HG03135 (cell line): Measurements from ENCODE around the gene ENDOV.
A peak's percentile ranks its signal among the peaks of the same experiment; 100 is the strongest.

Experiments used
- ATAC-seq: cut with Tn5 transposase; IDR thresholded peaks from one replicate; pipeline ENCODE4 v1.9.1; 2021; ENCODE audit warnings: mild to moderate bottlenecking, moderate library complexity; ENCODE audit not compliant: unreplicated experiment

ENDOV gene

DNA sequence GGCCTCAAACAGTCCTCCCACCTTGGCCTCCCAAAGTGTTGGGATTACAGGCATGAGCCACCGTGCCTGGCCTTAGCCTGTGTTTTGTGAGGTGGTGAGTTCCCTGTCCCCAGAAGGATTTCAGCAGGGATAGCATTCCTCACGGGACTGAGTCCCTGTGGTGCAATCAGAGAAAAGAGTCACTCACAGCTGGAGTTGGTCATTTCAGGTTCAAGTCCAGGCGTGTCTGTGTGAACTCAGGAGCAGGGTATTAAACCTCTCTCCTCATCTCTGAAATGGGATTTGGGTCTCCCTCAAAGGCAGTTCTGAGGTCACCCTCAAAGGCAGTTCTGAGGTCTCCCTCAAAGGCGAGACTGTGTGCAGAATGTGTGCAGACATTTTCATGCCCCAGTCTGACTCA lies 32.8 kb downstream of the ENDOV start:
- no peak for ATAC-seq

DNA sequence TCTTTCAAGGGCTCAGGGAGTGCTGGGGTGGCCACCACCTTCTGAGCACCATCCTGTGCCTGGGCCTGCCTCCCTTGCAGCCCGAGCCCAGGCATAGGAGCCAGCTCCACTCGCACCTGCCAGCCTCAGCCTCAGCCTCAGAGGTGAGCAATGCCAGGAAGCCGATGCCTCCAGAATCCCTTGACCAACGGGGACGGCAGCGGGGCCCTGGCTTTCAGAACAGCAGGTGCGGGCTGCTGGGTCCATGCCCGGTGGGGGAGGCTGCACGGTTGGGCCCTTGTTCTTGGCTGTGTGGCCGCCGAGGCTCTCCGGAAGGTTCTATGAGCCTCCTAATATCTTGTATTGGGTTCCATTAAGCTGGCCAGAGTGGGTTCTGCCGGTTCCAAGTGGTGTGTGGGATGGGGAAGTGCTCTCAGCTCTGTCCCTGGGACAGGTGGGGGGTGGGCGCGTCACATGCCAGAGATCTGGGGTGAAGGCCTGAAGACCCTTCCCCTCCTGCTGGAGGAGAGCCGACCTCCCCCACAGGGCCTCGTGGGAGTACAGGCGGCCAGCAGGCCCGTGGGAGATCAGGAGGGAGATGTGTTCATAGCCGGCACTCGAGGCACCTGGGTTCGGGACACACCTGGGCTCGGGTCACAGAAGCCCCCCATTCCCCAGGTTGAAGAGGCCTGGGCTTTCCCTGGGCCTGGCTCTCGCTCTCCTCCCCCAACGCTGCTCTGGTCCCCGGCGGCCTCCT lies 34.4 kb downstream of the ENDOV start:
- ATAC-seq, result no peak

DNA sequence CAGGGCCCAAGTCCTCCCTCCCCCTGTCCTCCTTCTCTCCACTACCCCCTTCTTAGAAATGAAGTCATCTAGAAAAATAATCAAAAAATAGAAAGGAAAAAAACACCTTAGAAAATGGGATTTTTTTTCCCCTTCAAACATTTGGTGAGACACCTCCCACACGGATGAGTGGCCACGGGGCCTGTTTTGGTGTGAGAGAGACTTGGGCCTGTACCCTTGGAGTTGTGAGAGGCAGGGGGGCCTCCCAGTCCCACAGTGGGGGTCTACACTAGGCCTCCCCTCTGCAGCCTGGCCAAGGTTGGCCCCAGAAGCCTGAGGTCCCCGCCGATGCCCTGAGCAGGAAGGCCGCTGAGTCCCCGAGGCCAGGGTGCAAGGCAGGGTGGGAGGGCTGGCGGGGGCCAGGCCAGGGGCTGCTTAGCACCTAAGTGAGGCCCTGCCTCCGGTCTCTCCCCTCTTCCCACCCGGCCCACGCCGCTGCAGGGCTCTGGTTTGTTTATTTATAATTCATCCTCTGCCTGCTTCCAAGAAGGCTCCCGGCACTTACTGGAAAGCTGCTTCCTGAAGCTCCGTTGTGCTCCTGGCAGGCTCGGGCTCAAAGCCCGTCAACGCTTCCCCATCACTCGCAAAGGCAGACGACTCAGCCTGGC lies 35.1 kb downstream of the ENDOV start:
- ATAC-seq, result no peak

DNA sequence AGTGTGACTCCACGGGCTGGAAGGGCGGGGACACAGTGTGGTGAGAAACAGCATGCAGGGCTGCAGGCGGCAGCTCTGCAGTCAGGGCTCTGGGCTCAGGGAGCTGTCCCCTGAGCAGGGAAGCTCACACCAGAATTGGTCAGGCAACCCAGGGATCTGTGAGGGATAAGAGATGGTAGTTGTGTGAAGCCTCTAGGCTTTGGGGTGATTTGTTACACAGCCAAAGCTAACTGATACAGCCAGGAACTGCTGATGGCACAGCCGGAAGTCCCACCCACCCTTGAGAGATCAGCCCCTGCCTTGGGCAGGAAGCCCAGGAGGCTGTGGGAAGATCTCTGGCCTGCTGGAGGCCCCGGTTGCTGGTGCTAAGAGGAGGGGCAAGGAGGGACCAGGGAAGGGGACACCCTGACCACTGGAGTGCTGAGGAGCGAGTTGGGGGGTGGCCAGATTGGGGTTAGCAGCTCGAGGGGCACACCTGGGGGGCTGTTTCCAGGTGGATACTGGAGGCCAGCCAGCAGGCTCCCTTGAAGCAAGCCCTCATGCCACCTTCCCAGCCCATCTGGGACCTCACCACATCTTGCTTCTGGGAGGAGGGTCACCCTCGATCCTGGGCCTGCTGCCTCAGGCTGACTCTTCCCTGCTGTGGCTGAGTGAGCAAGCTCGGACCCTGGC lies 36.3 kb downstream of the ENDOV start:
- no peak for ATAC-seq

DNA sequence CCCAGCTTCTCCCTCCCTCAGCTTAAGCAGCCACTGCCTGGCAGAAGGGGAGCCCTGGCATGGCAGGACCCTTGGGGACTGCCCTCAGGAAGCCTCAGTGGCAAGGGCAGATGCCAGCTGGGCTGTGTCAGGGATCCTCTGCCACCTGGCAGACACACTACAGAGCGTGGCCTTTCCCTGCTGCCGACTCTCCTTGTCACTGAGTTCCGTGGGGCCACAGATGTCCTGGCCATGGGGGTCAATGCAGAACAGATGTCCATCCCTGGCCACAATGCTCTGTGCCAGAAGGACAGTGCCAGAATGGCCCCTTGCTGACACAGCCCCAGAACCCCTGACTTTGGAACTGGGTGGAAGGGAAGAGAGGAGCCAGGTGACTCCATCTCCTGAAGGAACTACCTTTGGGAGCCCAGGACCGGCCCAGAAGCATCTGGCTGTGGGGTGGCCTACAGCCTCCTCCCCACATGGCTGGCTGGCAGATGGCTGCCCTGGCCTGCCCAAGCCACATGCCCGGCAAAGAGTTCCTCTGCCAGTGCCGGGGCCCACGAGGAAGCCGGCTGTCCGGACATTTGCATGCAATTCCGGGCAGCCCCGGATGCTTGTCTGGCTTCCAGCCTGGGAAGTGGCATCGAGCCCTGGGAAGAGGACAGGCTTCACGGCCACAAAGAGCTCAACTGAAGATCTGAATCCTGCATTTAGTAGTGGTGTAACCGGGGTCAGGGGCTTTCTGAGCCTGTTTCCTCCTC lies 37.4 kb downstream of the ENDOV start:
- ATAC-seq, result no peak

DNA sequence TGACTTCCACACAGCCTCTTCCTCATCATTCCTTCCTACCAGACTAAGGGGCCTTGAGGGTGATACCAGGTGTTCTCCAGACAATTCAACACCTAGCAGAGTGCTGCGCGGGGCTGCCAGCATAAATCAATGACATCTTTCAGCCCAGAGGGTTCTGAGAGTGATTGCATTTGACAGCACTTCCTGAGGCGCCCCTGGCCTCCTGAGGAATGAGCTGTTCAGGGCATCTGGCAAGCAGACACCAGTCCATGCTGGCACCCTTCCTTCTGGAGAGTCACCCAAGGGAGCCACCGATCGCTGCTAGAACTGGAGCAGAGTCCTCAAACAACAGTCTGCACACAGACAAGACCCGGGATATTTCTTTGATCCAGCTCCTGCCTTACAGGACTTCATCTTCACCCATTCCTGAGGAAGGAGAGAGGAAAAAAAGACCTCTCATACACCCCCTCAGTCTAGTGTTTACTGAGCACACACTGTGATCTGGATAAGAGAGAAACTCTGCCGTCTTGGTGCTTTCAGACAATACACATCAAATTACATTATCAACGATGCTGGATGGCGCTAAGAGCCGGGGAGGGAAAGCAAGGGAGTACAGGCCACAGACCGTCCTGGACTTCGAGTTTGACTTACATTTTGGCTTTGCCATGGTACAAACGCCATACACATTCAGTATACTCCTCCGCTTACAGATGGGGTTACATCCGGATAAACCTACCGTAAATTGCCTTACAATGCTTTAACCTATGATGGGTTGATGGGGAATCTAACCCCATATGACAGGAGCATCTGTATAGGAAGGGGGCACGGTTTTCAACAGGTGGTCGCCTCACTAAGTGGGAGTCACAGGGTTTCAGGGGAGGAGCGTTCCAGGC lies 38.4 kb downstream of the ENDOV start:
- no peak for ATAC-seq

DNA sequence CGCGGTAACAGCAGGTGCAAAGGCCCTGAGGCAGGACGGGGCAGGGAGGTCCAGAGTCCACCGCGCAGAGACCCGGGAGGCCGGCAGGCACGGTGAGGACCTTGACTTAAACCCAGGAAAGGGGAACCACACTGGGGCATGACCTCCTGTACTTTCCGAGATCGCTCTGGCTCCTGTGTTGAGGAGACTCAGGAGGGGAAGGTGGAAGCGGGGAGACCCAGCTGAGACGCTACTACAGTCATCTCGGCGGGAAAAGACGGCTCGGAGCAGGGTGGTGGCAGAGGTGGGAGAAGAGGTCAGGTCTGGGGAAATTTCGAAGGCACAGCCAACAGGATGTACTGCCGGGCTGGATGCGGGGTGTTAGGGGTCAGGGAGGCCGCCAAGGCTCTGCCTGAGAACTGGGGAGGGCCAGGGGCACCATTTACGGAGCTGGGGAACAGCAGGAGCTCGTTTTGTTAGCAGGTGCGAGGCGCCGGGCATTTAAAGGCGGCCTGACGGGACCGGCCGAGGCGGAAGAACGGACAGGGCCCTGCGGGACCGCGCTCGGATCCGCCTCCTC lies 39.1 kb downstream of the ENDOV start:
- ATAC-seq, result no peak

DNA sequence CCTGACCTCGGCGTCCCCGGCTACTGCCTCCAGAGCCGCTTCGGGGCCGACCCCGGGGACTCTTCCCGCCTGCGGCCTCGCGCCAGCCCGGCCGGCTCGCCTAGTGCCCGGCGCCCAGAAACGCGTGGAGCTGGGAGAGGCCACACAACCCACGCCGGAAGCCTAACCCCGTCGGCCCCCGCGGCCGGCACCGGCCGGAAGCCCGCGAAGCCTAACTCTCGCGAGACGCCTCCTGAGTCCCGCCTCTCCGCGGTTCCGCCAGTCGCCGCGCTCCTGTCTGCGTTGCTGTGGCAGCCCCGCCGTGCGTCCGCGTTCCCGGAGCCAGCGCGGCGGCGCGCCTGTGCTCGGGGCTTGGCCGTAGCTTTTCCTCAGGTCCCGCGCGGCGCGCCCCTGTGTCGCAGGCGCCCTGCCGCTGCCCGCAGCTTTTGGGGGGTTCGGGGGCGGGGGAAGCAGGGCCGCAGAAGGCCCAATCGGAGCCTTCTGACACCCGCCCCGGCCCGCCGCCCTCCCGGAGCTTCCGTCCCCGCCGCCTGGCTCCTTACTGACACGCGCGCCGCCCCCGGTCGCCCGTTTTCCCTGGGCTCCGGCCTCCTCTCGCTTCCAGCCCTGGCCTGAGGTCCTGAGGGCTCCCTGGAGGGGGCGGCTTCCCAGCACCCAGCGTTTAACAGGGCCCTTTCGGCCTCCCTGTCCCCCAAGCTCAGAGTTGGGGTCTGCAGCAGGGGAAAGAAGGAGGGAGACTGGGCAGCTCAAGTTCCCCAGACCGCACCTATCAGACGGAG lies 39.8 kb downstream of the ENDOV start:
- ATAC-seq, result peak; percentile 81

DNA sequence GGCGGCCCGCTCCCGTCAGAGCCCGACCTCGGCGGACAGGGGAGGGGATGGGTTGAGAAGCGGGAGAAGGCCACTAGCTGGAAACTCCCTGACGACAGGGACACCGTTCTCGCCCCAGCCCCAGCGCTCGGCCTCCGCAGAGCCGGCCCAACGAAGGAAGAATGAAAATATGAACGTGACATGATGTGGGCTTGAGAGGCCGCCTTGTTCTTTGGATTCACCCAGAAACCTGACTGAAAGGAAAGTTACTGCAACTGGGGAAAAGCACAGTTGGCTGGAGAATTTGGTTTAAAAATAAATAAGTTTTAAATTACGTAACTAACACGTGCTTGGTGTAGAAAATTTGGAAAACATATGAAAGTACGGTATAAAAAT lies 40.4 kb downstream of the ENDOV start:
- no peak for ATAC-seq

DNA sequence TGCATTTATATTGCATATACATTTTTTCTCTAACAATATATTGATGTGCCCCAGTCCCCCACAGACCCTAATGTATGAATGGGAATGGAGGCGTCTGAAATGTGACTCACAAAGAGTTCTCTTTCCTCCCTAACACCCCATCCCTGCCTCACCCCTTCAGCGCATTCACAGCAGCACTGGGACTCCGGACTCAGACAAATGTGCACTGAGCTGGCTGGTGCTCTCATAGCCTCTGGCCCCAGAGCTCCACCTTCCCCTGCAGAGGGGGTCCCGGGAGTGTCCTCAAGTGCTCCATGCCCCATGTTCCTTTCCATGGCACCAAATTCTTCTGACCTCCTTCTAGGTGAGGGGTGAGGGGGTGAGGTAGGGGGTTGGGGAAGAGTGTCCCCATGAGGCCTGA lies 40.8 kb downstream of the ENDOV start:
- ATAC-seq, result no peak

DNA sequence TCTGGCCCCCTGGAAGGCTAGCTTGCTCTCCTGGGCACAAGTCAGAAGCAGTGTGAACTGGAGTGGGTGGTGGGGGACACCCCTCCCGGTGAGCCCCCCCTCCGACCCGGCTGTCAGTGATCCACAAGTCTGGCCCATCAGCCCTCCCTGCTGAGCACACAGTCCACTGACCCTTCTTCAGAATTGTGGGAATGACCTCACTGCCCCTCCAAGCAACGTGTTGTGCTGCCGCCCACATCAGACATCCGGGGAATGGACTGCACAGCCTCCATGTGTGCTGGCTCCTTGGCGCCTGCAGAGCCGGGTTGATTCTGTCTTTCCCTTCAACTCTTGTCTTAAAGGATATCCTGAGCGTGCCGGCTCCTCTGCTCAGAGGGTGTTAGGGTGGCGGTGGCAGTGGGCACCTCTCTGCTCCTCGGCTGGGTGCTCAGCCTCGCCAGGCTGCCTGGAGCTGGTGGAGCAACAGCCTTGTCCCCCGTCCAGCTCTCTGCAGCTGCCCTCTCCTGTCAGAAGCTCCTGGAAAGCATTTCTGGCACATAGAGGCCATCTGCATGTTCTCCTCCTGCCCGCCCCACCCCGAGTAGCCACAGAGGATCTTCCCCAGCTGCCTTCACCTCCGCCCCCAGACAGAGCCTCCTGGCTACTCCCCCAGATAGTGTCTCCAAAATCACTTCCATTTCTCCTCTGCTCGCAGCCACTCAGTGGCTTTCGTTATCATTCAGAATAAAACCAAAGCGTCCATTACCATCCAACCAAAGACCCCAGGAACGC lies 41.7 kb downstream of the ENDOV start:
- no peak for ATAC-seq

DNA sequence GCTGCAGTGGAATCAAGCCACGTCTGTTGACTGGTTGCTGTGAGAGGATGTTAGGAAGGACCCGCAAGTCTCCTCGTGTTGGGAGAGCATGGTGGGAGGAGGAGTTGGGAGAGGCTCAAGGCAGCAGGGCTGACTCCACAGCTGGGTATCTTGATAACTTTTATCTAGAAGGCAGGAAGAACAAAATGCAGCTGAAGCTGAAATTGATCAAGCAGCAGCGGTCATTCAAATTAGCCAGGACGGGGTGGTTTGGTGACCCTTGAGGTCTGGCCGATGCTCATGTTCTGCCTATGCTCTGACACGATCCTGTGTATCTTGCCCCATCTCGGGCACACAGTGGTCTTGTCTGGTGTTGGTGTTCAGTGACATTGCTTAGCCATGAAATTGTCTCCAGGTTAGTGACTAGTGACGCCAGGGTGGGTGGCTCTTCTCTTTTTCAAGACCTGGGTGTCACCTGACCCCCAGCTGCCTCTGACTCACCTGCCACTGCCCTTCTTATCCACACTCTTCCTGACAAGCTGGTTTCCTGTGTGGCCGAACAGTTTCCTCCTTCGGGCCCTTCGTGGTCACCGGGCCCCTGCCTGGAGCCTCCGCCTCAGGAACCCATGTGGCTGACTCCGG lies 42.4 kb downstream of the ENDOV start:
- no peak for ATAC-seq

DNA sequence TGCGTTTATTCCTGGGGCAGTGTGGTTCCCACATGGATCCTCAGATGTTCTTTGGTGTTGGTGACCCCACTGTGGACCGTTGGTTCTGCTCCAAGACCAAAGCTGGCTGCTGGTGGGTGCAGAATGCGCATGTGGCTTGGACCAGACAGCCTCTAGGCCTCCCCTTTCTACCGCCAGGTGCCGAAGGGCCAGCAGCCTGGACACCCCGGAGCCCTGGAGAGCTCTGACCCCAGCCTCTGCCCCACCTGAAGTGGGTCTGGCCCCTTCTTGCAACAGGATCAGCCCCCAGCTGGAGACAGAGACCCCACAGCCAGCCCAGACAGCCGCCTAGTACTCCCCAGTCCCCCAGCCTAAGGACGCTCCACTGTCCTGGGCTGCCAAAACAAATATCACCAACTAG lies 43.0 kb downstream of the ENDOV start:
- no peak for ATAC-seq

DNA sequence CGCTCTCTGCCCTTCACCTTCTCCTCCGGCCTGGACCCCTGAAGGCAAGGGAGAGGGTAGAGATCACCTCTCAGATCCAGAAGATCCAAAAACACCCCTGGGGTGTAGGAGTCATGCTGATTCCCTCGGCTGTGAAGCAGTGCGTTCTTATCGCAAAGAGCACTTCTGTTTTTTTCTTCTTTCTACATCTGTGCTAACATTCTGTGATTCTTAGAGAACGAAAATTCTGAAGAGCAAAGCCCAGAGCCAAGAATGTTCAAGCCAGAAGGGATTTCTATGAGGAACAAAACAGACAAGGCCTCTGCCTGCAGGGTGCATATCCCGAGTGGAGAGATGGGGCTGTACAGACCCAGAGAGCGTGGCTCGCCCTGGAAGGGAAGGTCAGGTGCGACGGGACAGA lies 44.3 kb downstream of the ENDOV start:
- ATAC-seq, result no peak

DNA sequence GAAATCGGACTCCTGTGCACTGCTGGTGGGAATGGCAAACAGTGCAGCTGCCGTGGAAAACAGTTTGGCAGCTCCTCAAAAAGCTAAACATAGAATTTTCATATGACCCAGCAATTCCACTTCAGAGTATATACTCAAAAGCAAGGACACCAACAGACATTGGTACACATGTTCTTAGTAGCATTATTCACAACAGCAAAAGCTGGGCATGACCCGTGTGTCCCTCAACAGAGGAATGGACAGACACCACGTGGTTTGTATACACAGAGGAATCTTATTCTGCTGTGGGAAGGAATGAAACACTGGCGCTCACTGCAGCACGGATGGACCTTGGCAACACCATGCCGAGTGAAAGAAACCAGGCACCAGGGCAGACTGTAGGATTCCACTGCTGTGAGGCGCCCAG lies 45.5 kb downstream of the ENDOV start:
- no peak for ATAC-seq

DNA sequence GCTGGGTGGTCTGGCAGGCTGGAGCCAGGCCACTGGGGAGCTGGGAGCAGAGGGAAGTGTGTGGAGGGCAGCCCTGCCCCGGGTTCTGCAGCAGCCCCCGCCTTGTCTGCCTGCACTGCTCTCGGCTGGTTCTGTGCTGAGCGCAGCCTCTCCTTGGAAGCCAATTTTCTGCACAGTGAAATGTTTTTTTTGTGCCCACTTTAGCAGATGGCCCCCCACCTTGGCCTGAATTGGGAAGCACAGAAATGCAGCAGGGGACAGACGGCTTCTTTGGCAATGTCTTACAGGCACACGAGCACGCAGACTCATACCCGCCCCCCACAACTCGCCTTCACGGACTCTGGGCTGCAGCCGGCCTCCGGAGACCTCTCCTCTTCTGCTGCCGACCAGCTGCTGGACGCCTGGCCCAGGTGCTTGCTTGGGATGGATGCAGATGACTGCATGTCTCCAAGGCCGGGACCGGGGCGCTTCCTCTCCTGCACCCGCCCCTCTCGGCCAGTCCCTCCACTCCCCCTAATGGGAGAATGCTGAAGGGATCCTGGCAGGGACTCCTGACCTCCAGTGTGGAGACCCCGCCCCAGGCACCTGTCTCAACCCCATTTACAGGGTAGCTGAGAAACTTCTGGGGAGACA lies 46.7 kb downstream of the ENDOV start:
- ATAC-seq, result no peak

DNA sequence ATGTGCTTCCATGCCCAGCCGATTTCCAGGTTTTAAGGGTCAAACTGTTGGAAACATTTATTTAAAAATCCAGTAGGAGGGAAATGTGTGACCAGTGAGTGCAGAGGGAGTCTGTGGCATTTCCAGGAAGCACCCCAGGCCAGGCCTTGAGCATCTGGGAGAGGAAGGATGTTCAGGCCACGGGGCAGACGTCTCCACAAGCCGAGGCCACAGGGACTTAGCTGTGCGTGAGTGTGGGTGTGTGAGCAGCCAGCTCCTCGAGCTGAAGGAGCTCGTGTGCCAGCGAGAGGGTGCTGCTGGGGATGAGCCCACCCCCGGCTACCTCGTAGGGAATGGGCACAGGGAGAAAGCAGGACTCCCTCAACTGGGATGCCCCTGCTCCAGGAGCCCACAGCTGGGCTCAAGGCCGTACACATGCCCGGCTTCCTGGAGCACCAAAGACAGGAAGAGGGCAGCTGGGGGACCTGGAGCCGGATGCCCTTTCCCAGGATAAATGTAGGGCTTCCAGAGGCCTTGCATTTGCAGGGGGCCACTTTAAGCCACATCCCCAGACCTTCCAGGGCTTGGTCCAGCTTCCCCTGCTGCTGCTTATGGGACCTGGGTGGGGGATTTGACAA lies 48.9 kb downstream of the ENDOV start:
- ATAC-seq, result no peak
